Keratinocyte (primary cell): ENCODE measurements around the gene TRAIP. TPM values are rescaled to one million over a fixed set of nuclear protein-coding genes. Genes with fewer than 3 reads are reported as not detected.

Experiments used
- DNase-seq: peaks from one replicate; pipeline ENCODE4 v3.0.0-alpha.2; 2011; ENCODE audit warnings: low read depth, missing footprints, low spot score
- FAIRE-seq: peaks from 2 replicates; lab custom pipeline; 2011; peaks lifted over from hg19 to GRCh38; lab: Jason Lieb, UNC
- H2AFZ ChIP-seq: 2 replicates; pipeline ENCODE4 v1.6.0; 2012; ENCODE audit warnings: low read length, control low read depth, inconsistent platforms; ENCODE audit not compliant: control insufficient read depth
- H3K27ac ChIP-seq: 2 replicates; pipeline ENCODE4 v1.5.1; 2011; ENCODE audit warnings: low read length; ENCODE audit not compliant: control insufficient read depth, insufficient read depth
- H3K27me3 ChIP-seq: 3 replicates; pipeline ENCODE4 v1.6.0; 2011; ENCODE audit warnings: low read length; ENCODE audit not compliant: control insufficient read depth, insufficient read depth; ENCODE audit errors: extremely low read depth
- H3K36me3 ChIP-seq, 2 experiments: 2 replicates in 1 of 2; 3 replicates in 1 of 2; pipeline ENCODE4 v1.5.1; 2011; ENCODE audit warnings: low read length in 2 of 2, mild to moderate bottlenecking in 1 of 2; ENCODE audit not compliant: control insufficient read depth in 2 of 2, insufficient read depth in 2 of 2; ENCODE audit errors: extremely low read depth in 1 of 2
- H3K4me1 ChIP-seq: 3 replicates; pipeline ENCODE4 v1.5.1; 2011; ENCODE audit warnings: low read length; ENCODE audit not compliant: control insufficient read depth, insufficient read depth; ENCODE audit errors: extremely low read depth
- H3K4me2 ChIP-seq: 3 replicates; pipeline ENCODE4 v1.6.0; 2011; ENCODE audit warnings: low read depth, low read length; ENCODE audit not compliant: control insufficient read depth, insufficient read depth; ENCODE audit errors: extremely low read depth
- H3K4me3 ChIP-seq, 3 experiments: fragments of 200-600 bp in 1 of 3; sonication (generic) in 1 of 3; 2 replicates in 2 of 3; 3 replicates in 1 of 3; pipeline ENCODE4 v1.5.1; 2011 to 2016; ENCODE audit warnings: low read length in 3 of 3, mild to moderate bottlenecking in 3 of 3, control low read depth in 2 of 3, inconsistent platforms in 1 of 3, low read depth in 1 of 3, mixed read lengths in 1 of 3, mixed run types in 1 of 3, moderate library complexity in 1 of 3; ENCODE audit not compliant: control insufficient read depth in 2 of 3, insufficient read depth in 2 of 3; ENCODE audit errors: extremely low read depth in 1 of 3
- H3K79me2 ChIP-seq: 2 replicates; pipeline ENCODE4 v1.6.0; 2012; ENCODE audit warnings: low read length; ENCODE audit not compliant: control insufficient read depth, insufficient read depth
- H3K9ac ChIP-seq: 3 replicates; pipeline ENCODE4 v1.6.0; 2011; ENCODE audit warnings: low read length; ENCODE audit not compliant: control insufficient read depth, insufficient read depth; ENCODE audit errors: extremely low read depth
- H3K9me1 ChIP-seq: 3 replicates; pipeline ENCODE4 v1.6.0; 2011; ENCODE audit warnings: low read length; ENCODE audit not compliant: control insufficient read depth, insufficient read depth; ENCODE audit errors: extremely low read depth
- H3K9me3 ChIP-seq: 2 replicates; pipeline ENCODE4 v1.5.1; 2012; ENCODE audit warnings: low read depth, low read length; ENCODE audit not compliant: control insufficient read depth
- H4K20me1 ChIP-seq: 3 replicates; pipeline ENCODE4 v1.6.0; 2011; ENCODE audit warnings: low read length; ENCODE audit not compliant: control insufficient read depth, insufficient read depth; ENCODE audit errors: extremely low read depth
- EZH2 ChIP-seq: IDR thresholded peaks from one replicate; pipeline ENCODE4 v1.6.1; 2012; ENCODE audit warnings: inconsistent platforms, mild to moderate bottlenecking, low read length, moderate library complexity
- dilution Hi-C: fragments of 300-500 bp; cut with MboI; formaldehyde crosslinking; loops from one replicate; pipeline ENCODE4 v1.7.0; 2020; ENCODE audit warnings: low sequenced_read_pairs; ENCODE audit not compliant: extremely low pct_ligation_motif_present
- polyA plus RNA-seq, 5 experiments: library from polyadenylated mRNA; depleted of rRNA in 3 of 5; stranded (reverse) in 3 of 5; stranded (forward) in 1 of 5; unstranded in 1 of 5; fragments of >200 nt; gene quantifications; 1 replicate in 1 of 5; 2 replicates in 3 of 5; 3 replicates in 1 of 5; pipeline versions ENCODE4 v1.2.1 to v1.2.3, GENCODE V29; 2011 to 2012; ENCODE audit warnings: missing spikeins in 2 of 5, low read depth in 1 of 5, low replicate concordance in 1 of 5
- TF ChIP-seq, protein P1 (sequence below), 3 experiments: IDR thresholded peaks in 1 of 3; conservative IDR thresholded peaks in 1 of 3; optimal IDR thresholded peaks in 1 of 3; 2 replicates in 2 of 3; 3 replicates in 1 of 3; pipeline versions ENCODE3 to v1.5.1; 2011; ENCODE audit warnings: low read length in 3 of 3, mild to moderate bottlenecking in 3 of 3, moderate library complexity in 2 of 3, control low read depth in 1 of 3, inconsistent platforms in 1 of 3; ENCODE audit not compliant: insufficient read depth in 2 of 3; ENCODE audit errors: extremely low read depth in 1 of 3

The TRAIP gene
- polyA plus RNA-seq, 1 donor (not counting 4 experiments of a cell fraction or from before 2014, with no cell fraction given) = 5.8 TPM

DNA sequence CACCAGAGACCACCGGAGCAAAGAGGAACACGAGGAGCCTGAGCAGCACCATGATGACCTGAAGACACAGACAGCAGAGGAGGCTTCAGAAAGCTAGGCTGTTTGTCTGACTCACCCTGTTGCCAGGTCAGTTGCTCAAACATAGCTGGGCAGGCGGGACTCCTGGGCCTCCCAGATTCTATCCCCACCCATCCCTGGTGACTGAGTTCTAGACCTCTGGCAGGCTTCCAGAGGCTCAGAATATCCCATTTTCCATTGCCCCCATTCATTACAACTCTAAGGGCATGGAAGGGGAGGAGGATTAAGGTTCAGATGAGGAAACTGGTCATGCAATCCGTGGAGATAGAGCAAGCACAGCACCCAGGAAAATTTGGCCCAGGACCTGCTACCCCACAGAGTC, 56.6 kb downstream of the TRAIP start, which contains the start of gene CDHR4:
Gene CDHR4 (minus strand): TSS at position 113 of the 400 bp plus-strand sequence. CDS start 61 bp downstream, at position 52.
- no peak within 1 kb of the TSS for H3K27ac ChIP-seq
- no peaks in the 10 kb centered on the region for H3K9me1 ChIP-seq
- dilution Hi-C loops = no loop called here
- DNase-seq = no peak
- H3K9ac ChIP-seq = no peak within 1 kb of the TSS
- H4K20me1 ChIP-seq = peaks cover 4% of the 10 kb centered on the region
- no peaks in the 10 kb centered on the region for H3K27me3 ChIP-seq
- peaks cover 19% of the 10 kb centered on the region for H3K4me1 ChIP-seq
- FAIRE-seq = peak; percentile 41
- H3K4me2 ChIP-seq = no peak within 1 kb of the TSS
- TF ChIP-seq, protein P1, sequence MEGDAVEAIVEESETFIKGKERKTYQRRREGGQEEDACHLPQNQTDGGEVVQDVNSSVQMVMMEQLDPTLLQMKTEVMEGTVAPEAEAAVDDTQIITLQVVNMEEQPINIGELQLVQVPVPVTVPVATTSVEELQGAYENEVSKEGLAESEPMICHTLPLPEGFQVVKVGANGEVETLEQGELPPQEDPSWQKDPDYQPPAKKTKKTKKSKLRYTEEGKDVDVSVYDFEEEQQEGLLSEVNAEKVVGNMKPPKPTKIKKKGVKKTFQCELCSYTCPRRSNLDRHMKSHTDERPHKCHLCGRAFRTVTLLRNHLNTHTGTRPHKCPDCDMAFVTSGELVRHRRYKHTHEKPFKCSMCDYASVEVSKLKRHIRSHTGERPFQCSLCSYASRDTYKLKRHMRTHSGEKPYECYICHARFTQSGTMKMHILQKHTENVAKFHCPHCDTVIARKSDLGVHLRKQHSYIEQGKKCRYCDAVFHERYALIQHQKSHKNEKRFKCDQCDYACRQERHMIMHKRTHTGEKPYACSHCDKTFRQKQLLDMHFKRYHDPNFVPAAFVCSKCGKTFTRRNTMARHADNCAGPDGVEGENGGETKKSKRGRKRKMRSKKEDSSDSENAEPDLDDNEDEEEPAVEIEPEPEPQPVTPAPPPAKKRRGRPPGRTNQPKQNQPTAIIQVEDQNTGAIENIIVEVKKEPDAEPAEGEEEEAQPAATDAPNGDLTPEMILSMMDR (optimal IDR thresholded peaks at IDR 0.05 in 1 of 3, IDR thresholded peaks at IDR 0.05 in 1 of 3, conservative IDR thresholded peaks at IDR 0.05 in 1 of 3; ENCODE audit: extremely low read depth in 1 of 3, insufficient read depth in 2 of 3, low read length in 3 of 3) = no peak
- TF ChIP-seq EZH2 = no peak
- no peak within 1 kb of the TSS for H2AFZ ChIP-seq
- no peaks in the 10 kb centered on the region for H3K9me3 ChIP-seq
- H3K36me3 ChIP-seq = peaks cover 0 to 5% of the 10 kb centered on the region in 2 experiments
- no peak within 1 kb of the TSS for H3K4me3 ChIP-seq
- H3K79me2 ChIP-seq = peaks cover 9% of the 10 kb centered on the region

DNA sequence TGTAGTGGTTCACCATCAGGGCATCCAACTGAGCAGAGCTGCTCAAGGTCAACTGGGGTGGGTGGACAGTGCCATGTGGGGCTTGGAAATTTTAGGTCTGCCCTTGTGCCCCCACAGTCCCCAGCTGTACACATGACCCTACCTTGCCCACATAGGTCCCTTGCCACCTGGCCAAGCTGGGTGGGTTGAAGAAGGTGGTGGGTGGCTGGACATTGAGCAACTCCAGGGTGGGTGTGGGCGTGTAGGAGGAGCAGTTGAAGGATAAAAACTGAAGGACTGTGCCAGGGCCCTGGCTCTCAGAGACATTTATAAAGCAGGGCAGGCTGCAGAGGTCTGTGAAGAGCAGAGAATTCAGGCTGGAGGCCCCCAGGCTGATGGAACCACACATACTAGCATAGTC, 57.3 kb downstream of the TRAIP start:
- Histone ChIP-seq H3K4me2 (no peak overlapping the region), H4K20me1 (peaks cover 3% of the 10 kb centered on the region), H3K79me2 (peaks cover 3% of the 10 kb centered on the region), H3K4me3 (no peak overlapping the region), H3K9ac (no peak overlapping the region), H3K27ac (no peak overlapping the region), H3K4me1 (peaks cover 12% of the 10 kb centered on the region), H2AFZ (no peak overlapping the region), H3K9me1 (no peaks in the 10 kb centered on the region), H3K9me3 (no peaks in the 10 kb centered on the region), H3K36me3 (no peaks in the 10 kb centered on the region), H3K27me3 (no peaks in the 10 kb centered on the region)
- TF ChIP-seq, protein P1 (optimal IDR thresholded peaks at IDR 0.05 in 1 of 3, IDR thresholded peaks at IDR 0.05 in 1 of 3, conservative IDR thresholded peaks at IDR 0.05 in 1 of 3; ENCODE audit: extremely low read depth in 1 of 3, insufficient read depth in 2 of 3, low read length in 3 of 3) = no peak
- no peak for TF ChIP-seq EZH2
- DNase-seq (no peak), FAIRE-seq (no peak)
- dilution Hi-C loops = no loop called here
